CD14-positive monocyte (primary cell): Measurements from ENCODE around the gene GLIS2. TPM values are rescaled to one million over a fixed set of nuclear protein-coding genes. Genes with fewer than 3 reads are reported as not detected.

ENCODE experiments used
- DNase-seq, 3 donors: peaks; one replicate each; pipeline ENCODE4 v3.0.0-alpha.2; 2011 to 2022
- H2AFZ ChIP-seq: 2 replicates; pipeline ENCODE4 v1.6.0; 2012; ENCODE audit warnings: mild to moderate bottlenecking, low read depth, low read length, inconsistent platforms; ENCODE audit not compliant: insufficient read depth, poor library complexity, severe bottlenecking
- H3K27ac ChIP-seq, 2 donors: 1 replicate in 1 of 2; 2 replicates in 1 of 2; pipeline ENCODE4 v1.5.1; 2012 to 2013; ENCODE audit warnings: low read length in 2 of 2, control low read depth in 1 of 2, inconsistent platforms in 1 of 2, low read depth in 1 of 2, mild to moderate bottlenecking in 1 of 2
- H3K27me3 ChIP-seq, 2 donors: one replicate each; pipeline versions ENCODE4 v1.6.0 to v1.6.1; 2011 to 2013; ENCODE audit warnings: low read length in 2 of 2; ENCODE audit not compliant: control insufficient read depth in 2 of 2, insufficient read depth in 2 of 2
- H3K36me3 ChIP-seq, 2 donors: replicated peaks in 1 of 2; 1 replicate in 1 of 2; 2 replicates in 1 of 2; pipeline versions ENCODE4 v1.5.1 to v1.6.1; 2012 to 2013; ENCODE audit warnings: low read length in 2 of 2, control low read depth in 1 of 2, inconsistent platforms in 1 of 2, mild to moderate bottlenecking in 1 of 2; ENCODE audit not compliant: insufficient read depth in 2 of 2, control insufficient read depth in 1 of 2
- H3K4me1 ChIP-seq, 2 donors: 1 replicate in 1 of 2; 2 replicates in 1 of 2; pipeline versions ENCODE4 v1.5.1 to v1.6.1; 2012 to 2013; ENCODE audit warnings: low read length in 2 of 2, control low read depth in 1 of 2, inconsistent platforms in 1 of 2, mild to moderate bottlenecking in 1 of 2, moderate library complexity in 1 of 2; ENCODE audit not compliant: insufficient read depth in 2 of 2, control insufficient read depth in 1 of 2
- H3K4me2 ChIP-seq: replicated peaks from 2 replicates; pipeline ENCODE3; 2012; ENCODE audit warnings: low read length, moderate library complexity, mild to moderate bottlenecking; ENCODE audit not compliant: poor library complexity, severe bottlenecking; ENCODE audit errors: extremely low read depth
- H3K4me3 ChIP-seq, 3 experiments: fragments of 200-600 bp in 1 of 3; sonication (generic) in 1 of 3; replicated peaks in 1 of 3; 1 replicate in 2 of 3; 2 replicates in 1 of 3; pipeline ENCODE4 v1.5.1; 2011 to 2013; ENCODE audit warnings: low read length in 3 of 3, mild to moderate bottlenecking in 3 of 3, control low read depth in 2 of 3, low read depth in 2 of 3, inconsistent platforms in 1 of 3, moderate library complexity in 1 of 3
- H3K79me2 ChIP-seq: 2 replicates; pipeline ENCODE4 v1.6.0; 2012; ENCODE audit warnings: mild to moderate bottlenecking, control low read depth, inconsistent platforms, low read length, moderate library complexity; ENCODE audit not compliant: insufficient read depth
- H3K9ac ChIP-seq: 2 replicates; pipeline ENCODE4 v1.6.0; 2017; ENCODE audit warnings: low read length, mild to moderate bottlenecking; ENCODE audit not compliant: insufficient read depth, poor library complexity, severe bottlenecking
- H3K9me3 ChIP-seq, 2 donors: replicated peaks in 1 of 2; 1 replicate in 1 of 2; 2 replicates in 1 of 2; pipeline versions ENCODE4 v1.5.1 to v1.6.1; 2012 to 2013; ENCODE audit warnings: low read length in 2 of 2, control low read depth in 1 of 2; ENCODE audit not compliant: control insufficient read depth in 1 of 2, insufficient read depth in 1 of 2
- H4K20me1 ChIP-seq: 2 replicates; pipeline ENCODE4 v1.6.0; 2012; ENCODE audit warnings: mild to moderate bottlenecking, low read length, control low read depth, moderate library complexity; ENCODE audit not compliant: insufficient read depth
- H3K27ac Mint-ChIP-seq, 7 donors: one replicate each; pipeline ENCODE4 v1.8.0; 2020; ENCODE audit warnings: mild to moderate bottlenecking in 7 of 7, mixed read lengths in 7 of 7, moderate library complexity in 6 of 7, inconsistent platforms in 2 of 7
- H3K27me3 Mint-ChIP-seq, 3 donors: one replicate each; pipeline ENCODE4 v1.8.0; 2021 to 2022; ENCODE audit warnings: low read depth in 3 of 3, mild to moderate bottlenecking in 3 of 3, mixed read lengths in 3 of 3, moderate library complexity in 3 of 3, inconsistent platforms in 1 of 3
- H3K36me3 Mint-ChIP-seq, 2 donors: one replicate each; pipeline ENCODE4 v1.8.0; 2020; ENCODE audit warnings: mixed read lengths in 2 of 2, inconsistent platforms in 1 of 2, mild to moderate bottlenecking in 1 of 2
- H3K4me1 Mint-ChIP-seq: one replicate; pipeline ENCODE4 v1.8.0; 2020; ENCODE audit warnings: mild to moderate bottlenecking, mixed read lengths
- H3K4me3 Mint-ChIP-seq, 2 donors: one replicate each; pipeline ENCODE4 v1.8.0; 2020; ENCODE audit warnings: mild to moderate bottlenecking in 2 of 2, mixed read lengths in 2 of 2, moderate library complexity in 1 of 2
- H3K9me3 Mint-ChIP-seq, 7 donors: one replicate each; pipeline ENCODE4 v1.8.0; 2020 to 2022; ENCODE audit warnings: mixed read lengths in 7 of 7, mild to moderate bottlenecking in 6 of 7, moderate library complexity in 6 of 7, inconsistent platforms in 2 of 7
- WGBS: methylation state at CpG from one replicate; pipeline ENCODE4 v1.1.5; 2013; ENCODE audit warnings: missing lambda C conversion rate; ENCODE audit not compliant: insufficient coverage; 5-methylcytosine and 5-hydroxymethylcytosine counted together
- intact Hi-C, 2 donors: fragments of 100-400 bp; cut with micrococcal nuclease; formaldehyde crosslinking; loops; one replicate each; pipeline versions ENCODE4 v1.15.0 to v1.15.1; 2023
- polyA plus RNA-seq, 3 donors: library from polyadenylated mRNA; depleted of rRNA in 1 of 3; unstranded in 2 of 3; stranded (reverse) in 1 of 3; fragments of 300-500 nt in 2 of 3; fragments of >200 nt in 1 of 3; fragmentation: Illumina TruSeq in 2 of 3; gene quantifications; 1 replicate in 2 of 3; 2 replicates in 1 of 3; pipeline ENCODE4 v1.2.3, GENCODE V29; 2012 to 2021
- TF ChIP-seq, protein P1 (sequence below): fragments of 200-600 bp; IDR thresholded peaks from one replicate; pipeline ENCODE4 v1.8.0; 2022; ENCODE audit warnings: antibody characterized with exemption, mild to moderate bottlenecking

GLIS2 gene
- polyA plus RNA-seq, 3 donors: 0.03 TPM; not detected in 2

DNA sequence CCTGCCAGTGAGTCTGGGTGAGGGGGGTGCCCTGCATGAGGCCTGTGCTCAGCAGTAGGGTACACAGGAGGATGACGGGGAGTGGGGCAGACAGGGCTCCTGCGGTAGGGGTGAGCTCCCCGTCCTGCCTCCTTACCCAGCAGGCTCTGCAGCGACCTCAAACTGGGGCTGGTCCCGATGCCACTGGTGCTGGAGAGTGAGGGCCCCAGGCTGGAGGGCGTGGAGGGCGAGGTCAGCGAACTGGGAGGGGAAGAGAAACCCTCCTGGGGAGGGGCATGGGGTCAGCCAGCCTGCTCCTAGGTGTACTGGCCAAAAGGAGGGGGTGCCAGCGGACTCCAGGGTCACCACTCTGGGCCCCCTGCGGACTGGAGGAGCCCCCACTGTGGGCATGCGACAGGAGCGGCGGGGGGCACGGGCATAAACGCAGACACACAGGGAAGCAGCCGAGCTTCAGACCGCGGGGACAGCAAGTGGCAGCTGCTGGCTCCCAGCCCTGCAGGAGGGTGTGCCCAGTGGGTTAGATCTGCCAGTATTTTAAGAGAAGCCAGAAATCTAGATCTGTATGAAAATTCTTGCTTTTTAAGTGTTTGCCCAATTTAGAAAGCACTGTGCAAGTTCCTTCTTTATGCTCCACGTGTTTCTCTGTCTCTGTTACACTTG, 46.7 kb downstream of the GLIS2 start:
- H4K20me1 ChIP-seq: peaks cover 93% of the 10 kb centered on the region

DNA sequence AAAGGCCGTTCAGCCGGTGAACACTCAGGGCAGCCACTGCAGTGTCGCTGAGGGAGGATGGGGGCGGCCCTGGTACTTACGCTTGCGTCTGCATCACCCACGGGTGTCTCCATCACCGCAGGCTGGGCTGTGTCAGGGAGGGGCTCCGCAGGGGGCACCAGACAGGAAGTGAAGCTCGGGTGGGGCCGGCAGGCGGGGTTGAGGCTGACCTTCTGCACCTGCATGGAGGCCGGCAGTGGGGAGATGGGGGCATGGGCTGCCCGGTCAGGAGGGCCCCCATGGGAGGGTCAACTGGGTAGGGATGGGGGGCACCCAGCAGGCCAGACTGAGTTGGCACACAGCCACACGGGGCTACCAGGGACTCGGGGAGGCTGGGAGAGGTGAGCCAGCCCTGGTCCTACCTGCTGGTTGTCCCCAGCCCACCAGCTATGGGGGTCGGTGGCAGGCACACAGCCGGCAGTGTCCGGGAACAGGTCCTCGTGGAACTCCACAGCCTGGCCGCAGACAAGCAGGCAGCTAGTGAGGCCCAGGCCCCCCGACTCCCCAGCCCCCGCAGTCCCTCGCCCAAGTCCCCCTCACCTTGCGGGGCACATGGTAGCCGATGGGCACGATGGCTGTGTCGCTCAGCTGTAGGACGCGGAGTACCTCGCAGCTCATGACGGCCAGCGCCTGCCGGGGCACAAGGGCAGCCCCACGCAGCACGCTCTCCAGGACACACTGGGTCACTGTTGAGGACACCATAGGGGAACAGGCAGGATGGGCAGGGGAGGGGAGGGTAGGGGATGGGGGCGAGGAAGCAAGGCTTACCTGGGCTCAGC, 48.5 kb downstream of the GLIS2 start:
- peaks cover 78 to 97% of the 10 kb centered on the region in 2 donors for H3K36me3 ChIP-seq
- Mint-ChIP-seq H3K9me3 (no peaks in the 10 kb centered on the region), H3K27me3 (peaks cover 1 to 2% (median 1%) of the 10 kb centered on the region in 3 donors), H3K4me1 (no peaks in the 10 kb centered on the region), H3K4me3 (no peak overlapping the region), H3K27ac (peak overlapping the region in 1 of 7 donors; percentile 33), H3K36me3 (peaks cover 57 to 94% of the 10 kb centered on the region in 2 donors)
- DNase-seq: no peak
- no peak overlapping the region for H3K9ac ChIP-seq
- WGBS: 90% methylated on average over 34 of the region's 37 CpGs
- H3K79me2 ChIP-seq: peaks cover 4% of the 10 kb centered on the region
- H3K9me3 ChIP-seq: no peaks in the 10 kb centered on the region
- H3K4me2 ChIP-seq: no peak overlapping the region
- no peak overlapping the region for H2AFZ ChIP-seq
- H4K20me1 ChIP-seq: peaks cover 93% of the 10 kb centered on the region
- TF ChIP-seq, protein P1, sequence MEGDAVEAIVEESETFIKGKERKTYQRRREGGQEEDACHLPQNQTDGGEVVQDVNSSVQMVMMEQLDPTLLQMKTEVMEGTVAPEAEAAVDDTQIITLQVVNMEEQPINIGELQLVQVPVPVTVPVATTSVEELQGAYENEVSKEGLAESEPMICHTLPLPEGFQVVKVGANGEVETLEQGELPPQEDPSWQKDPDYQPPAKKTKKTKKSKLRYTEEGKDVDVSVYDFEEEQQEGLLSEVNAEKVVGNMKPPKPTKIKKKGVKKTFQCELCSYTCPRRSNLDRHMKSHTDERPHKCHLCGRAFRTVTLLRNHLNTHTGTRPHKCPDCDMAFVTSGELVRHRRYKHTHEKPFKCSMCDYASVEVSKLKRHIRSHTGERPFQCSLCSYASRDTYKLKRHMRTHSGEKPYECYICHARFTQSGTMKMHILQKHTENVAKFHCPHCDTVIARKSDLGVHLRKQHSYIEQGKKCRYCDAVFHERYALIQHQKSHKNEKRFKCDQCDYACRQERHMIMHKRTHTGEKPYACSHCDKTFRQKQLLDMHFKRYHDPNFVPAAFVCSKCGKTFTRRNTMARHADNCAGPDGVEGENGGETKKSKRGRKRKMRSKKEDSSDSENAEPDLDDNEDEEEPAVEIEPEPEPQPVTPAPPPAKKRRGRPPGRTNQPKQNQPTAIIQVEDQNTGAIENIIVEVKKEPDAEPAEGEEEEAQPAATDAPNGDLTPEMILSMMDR: no peak
- no peak overlapping the region for H3K27ac ChIP-seq
- no peak overlapping the region for H3K4me3 ChIP-seq
- intact Hi-C loops: no loop called here
- H3K27me3 ChIP-seq: no peaks in the 10 kb centered on the region
- H3K4me1 ChIP-seq: no peaks in the 10 kb centered on the region

More for the DNA sequence above, 46.7 kb downstream of the GLIS2 start:
- Histone ChIP-seq H3K4me3 (no peak overlapping the region), H2AFZ (no peak overlapping the region), H3K36me3 (peaks cover 90 to 100% of the 10 kb centered on the region in 2 donors), H3K27ac (no peak overlapping the region), H3K4me2 (no peak overlapping the region), H3K27me3 (no peaks in the 10 kb centered on the region), H3K9ac (no peak overlapping the region), H3K9me3 (no peaks in the 10 kb centered on the region), H3K79me2 (peaks cover 3% of the 10 kb centered on the region), H3K4me1 (no peaks in the 10 kb centered on the region)
- no peaks in the 10 kb centered on the region for H3K9me3 Mint-ChIP-seq
- H3K36me3 Mint-ChIP-seq: peaks cover 70 to 98% of the 10 kb centered on the region in 2 donors
- no peak for DNase-seq
- peak overlapping the region in 2 of 7 donors; percentile 30 to 37 for H3K27ac Mint-ChIP-seq
- 88% methylated on average over 13 of the region's 19 CpGs for WGBS
- intact Hi-C loops: no loop called here
- H3K27me3 Mint-ChIP-seq: peaks cover 1 to 3% (median 2%) of the 10 kb centered on the region in 3 donors
- H3K4me3 Mint-ChIP-seq: no peak overlapping the region
- TF ChIP-seq, protein P1: no peak
- no peaks in the 10 kb centered on the region for H3K4me1 Mint-ChIP-seq
